ENCODE data around the gene PAM. TPM values are rescaled to one million over a fixed set of nuclear protein-coding genes. Genes with fewer than 3 reads are reported as not detected.

The PAM gene
- total RNA-seq, 1 experiment from 2014 or later = 257 TPM

- no peak for TF ChIP-seq ZFX (IDR thresholded peaks at IDR 0.05)
- TF ChIP-seq JUND (IDR thresholded peaks at IDR 0.05) = no peak
- TF ChIP-seq YY1 (IDR thresholded peaks at IDR 0.05; ENCODE audit: extremely low read depth, insufficient replicate concordance, low read depth, low read length) = no peak
- peaks cover 13 to 35% of the 10 kb centered on the region in 2 experiments for H3K4me1 ChIP-seq (ENCODE audit: control insufficient read depth in 1 of 2, insufficient read depth in 2 of 2, low read length in 2 of 2)
- H3K36me3 ChIP-seq (ENCODE audit: control insufficient read depth in 1 of 2, insufficient read depth in 2 of 2, low read length in 2 of 2) = no peaks in the 10 kb centered on the region
- no peaks in the 10 kb centered on the region for H3K79me2 ChIP-seq (ENCODE audit: insufficient read depth, low read length)
- ChIA-PET POLR2A (no interaction called here), CTCF (no interaction called here), RAD21 (ENCODE audit: low non-redundant PET in 1 of 2, low total read pairs in 2 of 2, uncharacterized antibody in 2 of 2, unreplicated experiment in 2 of 2) (no interaction called here)
- H2AFZ ChIP-seq (ENCODE audit: low read depth, low read length, poor library complexity, severe bottlenecking) = peak overlapping the region; percentile 18
- no peak overlapping the region for H3K4me2 ChIP-seq (ENCODE audit: low read length)
- no peaks in the 10 kb centered on the region for H3K27me3 ChIP-seq (ENCODE audit: insufficient read depth, low read length)
- no peak overlapping the region for H3K4me3 ChIP-seq (replicated peaks in 1 of 2; ENCODE audit: low read depth in 1 of 2, low read length in 2 of 2)
- no peaks in the 10 kb centered on the region for H4K20me1 ChIP-seq (ENCODE audit: insufficient read depth)
- no peaks in the 10 kb centered on the region for H3K9me2 ChIP-seq (ENCODE audit: insufficient read depth)
- BruUV-seq (replicated peaks) = no TSS peak
- intact Hi-C loops (cut with micrococcal nuclease) = no loop called here
- no peak for DNase-seq (ENCODE audit: low read depth, low spot score)
- H3K27ac ChIP-seq (ENCODE audit: low read depth, low read length) = no peak overlapping the region
- H3K9me3 ChIP-seq (ENCODE audit: control insufficient read depth in 1 of 2, insufficient read depth in 1 of 2, low read depth in 1 of 2, low read length in 2 of 2) = no peaks in the 10 kb centered on the region
- no peak for ATAC-seq
- no peak overlapping the region for H3K9ac ChIP-seq (ENCODE audit: low read length)
Measured at GRCh38 chr5:102720969-102721368, 34.1 kb upstream of the PAM start.

GRCh38 chr5:102722931-102723330 is 32.2 kb upstream of the PAM start:
- TF ChIP-seq CBX3 (IDR thresholded peaks at IDR 0.05; ENCODE audit: low read depth) (no peak), SP1 (IDR thresholded peaks at IDR 0.05; ENCODE audit: low read depth) (no peak), RAD21 (IDR thresholded peaks at IDR 0.05; ENCODE audit: low read depth) (no peak), SRF (IDR thresholded peaks at IDR 0.05; ENCODE audit: low read depth) (no peak), ELF1 (IDR thresholded peaks at IDR 0.05; ENCODE audit: borderline replicate concordance, low read depth) (no peak), ZFX (IDR thresholded peaks at IDR 0.05) (no peak), ATF3 (IDR thresholded peaks at IDR 0.05) (no peak), EZH2phosphoT487 (IDR thresholded peaks at IDR 0.05; ENCODE audit: borderline replicate concordance) (no peak), EGR1 (IDR thresholded peaks at IDR 0.05; ENCODE audit: low read depth) (no peak)
- H3K27ac ChIP-seq (ENCODE audit: low read depth, low read length) = no peak overlapping the region
- no peaks in the 10 kb centered on the region for H3K9me2 ChIP-seq (ENCODE audit: insufficient read depth)
- CTCF ChIA-PET = interaction anchor here (0.6 kb wide), 1 partner anchor 202 kb away, joined by 3 read pairs; no protein-coding TSS in a partner anchor
- peak overlapping the region; percentile 30 for H2AFZ ChIP-seq (ENCODE audit: low read depth, low read length, poor library complexity, severe bottlenecking)
- no peaks in the 10 kb centered on the region for H4K20me1 ChIP-seq (ENCODE audit: insufficient read depth)
- POLR2A ChIA-PET = no interaction called here
- intact Hi-C loops (cut with micrococcal nuclease) = no loop called here
- H3K4me2 ChIP-seq (ENCODE audit: low read length) = peak overlapping the region; percentile 25
- RAD21 ChIA-PET (ENCODE audit: low non-redundant PET in 1 of 2, low total read pairs in 2 of 2, uncharacterized antibody in 2 of 2, unreplicated experiment in 2 of 2) = no interaction called here
- H3K27me3 ChIP-seq (ENCODE audit: insufficient read depth, low read length) = no peaks in the 10 kb centered on the region
- no peak overlapping the region for H3K9ac ChIP-seq (ENCODE audit: low read length)
- ATAC-seq (no peak), DNase-seq (ENCODE audit: low read depth, low spot score) (no peak)
- peaks cover 10 to 28% of the 10 kb centered on the region in 2 experiments for H3K4me1 ChIP-seq (ENCODE audit: control insufficient read depth in 1 of 2, insufficient read depth in 2 of 2, low read length in 2 of 2)
- no peak overlapping the region for H3K4me3 ChIP-seq (replicated peaks in 1 of 2; ENCODE audit: low read depth in 1 of 2, low read length in 2 of 2)
- H3K36me3 ChIP-seq (ENCODE audit: control insufficient read depth in 1 of 2, insufficient read depth in 2 of 2, low read length in 2 of 2) = no peaks in the 10 kb centered on the region
- H3K79me2 ChIP-seq (ENCODE audit: insufficient read depth, low read length) = no peaks in the 10 kb centered on the region
- BruUV-seq (replicated peaks) = no TSS peak
- H3K9me3 ChIP-seq (ENCODE audit: control insufficient read depth in 1 of 2, insufficient read depth in 1 of 2, low read depth in 1 of 2, low read length in 2 of 2) = no peaks in the 10 kb centered on the region
